Measurements from ENCODE around the gene PDGFD.
A peak's percentile ranks its signal among the peaks of the same experiment; 100 is the strongest.

Gene PDGFD

DNA sequence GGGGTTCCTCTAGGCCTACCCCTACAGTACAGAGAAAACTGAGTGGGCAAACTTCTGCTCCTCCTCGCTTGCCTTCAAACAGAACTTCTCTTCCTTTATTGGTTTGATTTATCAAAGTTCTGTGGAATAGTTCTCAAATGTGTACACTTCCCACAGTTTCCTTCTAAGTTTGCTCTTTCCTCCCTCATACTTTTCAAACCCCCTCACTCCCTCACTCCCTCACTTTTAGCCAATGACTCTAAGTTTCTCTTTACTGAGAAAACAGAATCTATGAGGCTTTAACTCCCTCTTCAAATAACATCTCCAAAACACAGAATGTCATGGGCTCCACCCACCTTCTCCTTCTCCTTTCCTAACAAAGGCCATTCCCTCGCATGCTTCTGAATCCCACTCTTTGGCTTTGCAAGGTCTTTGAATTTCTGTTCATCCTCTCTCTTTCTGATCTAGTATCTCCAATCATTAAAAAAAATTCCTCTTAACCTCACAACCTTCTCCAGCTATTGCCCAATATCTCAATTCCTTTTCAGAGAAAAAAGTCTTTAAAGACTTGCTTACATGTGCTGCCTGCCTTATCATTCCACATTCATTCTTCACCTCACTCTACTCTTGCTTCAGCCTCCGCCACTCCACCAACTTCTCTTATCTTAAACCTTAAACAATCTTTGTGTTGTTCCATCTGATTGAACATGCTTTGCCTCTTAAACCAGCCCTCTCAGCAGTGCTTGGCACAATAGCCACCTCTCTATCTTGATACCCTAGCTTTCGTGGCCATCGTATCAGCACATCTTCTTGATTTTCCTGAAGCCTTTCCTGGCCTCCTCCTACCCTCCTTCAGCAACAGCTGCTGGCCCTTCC, 70.3 kb downstream of the PDGFD start:
- no peak for DNase-seq (ENCODE audit: low spot score)

DNA sequence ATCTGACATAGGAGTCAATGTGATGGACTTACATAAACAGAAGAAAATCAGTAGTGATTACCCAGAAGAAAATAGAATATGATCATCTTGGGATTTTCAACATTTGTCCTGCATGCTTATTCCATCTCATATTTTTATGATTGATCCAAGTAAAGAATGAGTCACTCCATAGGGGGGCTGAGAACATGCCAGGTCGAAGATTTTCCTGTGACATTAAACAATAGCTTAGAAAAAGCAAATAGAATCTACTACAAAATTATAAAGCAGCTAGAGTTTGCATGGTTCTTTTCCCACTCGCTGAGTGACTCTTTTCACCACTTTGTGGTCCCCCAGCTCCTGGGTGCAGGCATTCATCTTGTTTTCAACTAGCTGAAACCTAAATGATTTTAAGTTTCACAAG, 71.2 kb downstream of the PDGFD start:
- no peak for DNase-seq (ENCODE audit: low spot score)

DNA sequence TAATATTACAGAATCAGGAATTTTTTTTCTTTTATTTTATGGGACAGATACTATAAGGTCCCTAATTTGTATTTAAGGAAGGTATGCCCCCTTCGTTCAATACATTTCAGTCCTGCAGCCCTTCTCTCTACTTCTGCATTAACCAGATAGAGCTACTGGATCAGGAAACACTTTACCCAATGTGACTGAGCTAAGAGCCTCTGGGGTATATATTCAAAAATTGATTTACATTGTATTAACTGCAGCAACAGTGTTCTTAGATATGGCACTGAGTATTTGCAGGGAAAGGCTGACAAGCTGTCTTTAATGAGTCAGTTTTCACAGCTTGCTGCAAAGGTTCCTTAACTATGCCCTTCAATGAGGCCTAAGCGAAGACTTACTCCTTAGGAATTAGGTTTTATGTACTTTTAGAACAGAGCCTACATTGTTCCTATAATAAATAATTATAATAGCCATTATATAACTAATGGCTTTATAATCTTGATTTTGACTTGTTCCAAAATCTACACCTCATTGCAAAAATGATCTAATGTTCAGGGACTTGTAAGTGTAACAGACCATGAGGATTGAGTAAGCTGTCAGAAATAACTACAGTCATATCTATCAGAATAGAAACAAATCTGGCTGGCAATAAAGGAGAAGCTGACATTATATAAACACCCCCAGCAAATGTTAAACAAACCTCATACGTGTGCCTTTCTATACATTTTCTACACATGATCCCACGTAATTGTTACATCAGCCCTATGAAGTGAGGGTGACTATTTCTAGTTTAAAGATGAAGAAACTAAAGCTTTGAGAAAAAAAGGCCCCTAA, 72.5 kb downstream of the PDGFD start:
- no peak for DNase-seq (ENCODE audit: low spot score)

GRCh38 chr11:104090767-104091166, 73.2 kb downstream of the PDGFD start:
- DNase-seq (ENCODE audit: low spot score), result peak; percentile 7

DNA sequence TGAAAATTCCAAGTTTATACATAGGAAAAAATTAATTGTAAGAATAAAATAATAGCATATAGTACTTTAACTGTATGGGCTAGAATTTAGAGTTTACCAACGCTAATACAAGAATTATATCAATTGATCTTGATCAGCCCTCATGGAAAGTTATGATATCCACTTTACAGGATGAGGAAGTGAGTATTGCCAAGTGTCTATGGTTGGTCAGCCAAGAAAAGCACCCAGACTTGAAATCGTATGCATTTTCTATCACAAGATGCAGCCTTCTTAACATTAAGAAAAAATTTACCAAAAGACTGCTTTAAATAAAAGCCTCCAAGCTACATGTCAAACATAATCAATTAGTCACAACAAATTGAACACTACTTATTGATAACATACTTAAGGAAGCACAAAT, 74.5 kb downstream of the PDGFD start:
- no peak for DNase-seq (ENCODE audit: low spot score)

DNA sequence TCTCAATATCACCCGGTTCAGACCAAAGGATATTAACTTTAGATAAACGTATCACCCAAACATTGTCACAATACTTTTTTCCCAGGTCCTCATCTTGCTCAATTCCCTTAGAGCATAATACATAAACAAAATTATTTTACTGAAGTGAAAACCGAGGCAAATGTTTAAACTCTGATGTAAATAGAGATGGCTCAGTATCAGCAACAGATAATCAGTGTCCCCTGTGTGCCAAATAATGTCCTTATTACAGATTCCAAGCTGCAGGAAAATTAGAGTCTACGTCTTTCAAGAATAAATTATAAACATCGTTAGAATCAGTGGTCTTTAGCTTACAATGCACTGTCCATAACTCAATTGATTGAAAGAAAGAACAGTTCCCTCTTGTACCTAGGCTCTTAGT, 77.3 kb downstream of the PDGFD start:
- DNase-seq (ENCODE audit: low spot score), result no peak

- no peak for DNase-seq (ENCODE audit: low spot score)
Observed at GRCh38 chr11:104078995-104079394, 85.0 kb downstream of the PDGFD start.

GRCh38 chr11:104078245-104078644, 85.7 kb downstream of the PDGFD start:
- no peak for DNase-seq (ENCODE audit: low spot score)

- DNase-seq (ENCODE audit: low spot score), result no peak
Observed at GRCh38 chr11:104076455-104076854, 87.5 kb downstream of the PDGFD start.

DNA sequence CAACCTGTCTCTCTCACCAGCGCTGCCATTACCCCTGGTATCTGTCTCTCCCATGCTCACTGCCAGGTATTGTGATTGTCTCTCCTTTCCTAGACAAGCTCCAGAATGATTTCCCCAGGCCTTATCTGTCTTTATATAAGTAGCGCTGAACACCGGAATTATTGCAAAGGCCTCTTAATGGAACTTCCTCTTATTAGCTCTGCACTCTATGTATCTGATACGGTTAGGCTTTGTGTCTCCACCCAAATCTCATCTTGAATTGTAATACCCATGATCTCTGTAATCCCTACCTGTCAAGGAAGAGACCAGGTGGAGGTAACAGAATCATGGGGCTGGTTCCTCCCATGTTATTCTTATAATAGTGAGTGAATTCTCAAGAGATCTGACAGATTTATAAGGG, 88.2 kb downstream of the PDGFD start:
- DNase-seq (ENCODE audit: low spot score), result no peak

DNA sequence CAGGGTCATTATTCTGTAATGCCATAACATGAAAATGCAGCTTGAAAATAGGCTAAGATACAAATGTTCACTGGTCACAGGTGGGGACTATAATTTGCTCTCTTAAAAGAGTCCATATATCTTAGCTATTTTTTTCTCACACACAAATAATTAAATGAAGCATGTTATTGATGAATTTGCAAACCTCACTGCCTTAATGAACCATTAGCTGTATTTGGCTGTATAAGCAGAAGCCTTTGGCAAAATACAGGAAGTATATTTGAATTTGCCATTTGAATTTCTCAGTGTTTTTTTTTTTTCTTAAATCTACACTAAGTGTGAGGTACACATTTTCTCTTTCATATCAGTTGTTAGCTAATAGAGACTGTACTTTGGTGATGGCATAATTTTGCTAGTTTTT, 88.9 kb downstream of the PDGFD start:
- DNase-seq (ENCODE audit: low spot score), result no peak

DNA sequence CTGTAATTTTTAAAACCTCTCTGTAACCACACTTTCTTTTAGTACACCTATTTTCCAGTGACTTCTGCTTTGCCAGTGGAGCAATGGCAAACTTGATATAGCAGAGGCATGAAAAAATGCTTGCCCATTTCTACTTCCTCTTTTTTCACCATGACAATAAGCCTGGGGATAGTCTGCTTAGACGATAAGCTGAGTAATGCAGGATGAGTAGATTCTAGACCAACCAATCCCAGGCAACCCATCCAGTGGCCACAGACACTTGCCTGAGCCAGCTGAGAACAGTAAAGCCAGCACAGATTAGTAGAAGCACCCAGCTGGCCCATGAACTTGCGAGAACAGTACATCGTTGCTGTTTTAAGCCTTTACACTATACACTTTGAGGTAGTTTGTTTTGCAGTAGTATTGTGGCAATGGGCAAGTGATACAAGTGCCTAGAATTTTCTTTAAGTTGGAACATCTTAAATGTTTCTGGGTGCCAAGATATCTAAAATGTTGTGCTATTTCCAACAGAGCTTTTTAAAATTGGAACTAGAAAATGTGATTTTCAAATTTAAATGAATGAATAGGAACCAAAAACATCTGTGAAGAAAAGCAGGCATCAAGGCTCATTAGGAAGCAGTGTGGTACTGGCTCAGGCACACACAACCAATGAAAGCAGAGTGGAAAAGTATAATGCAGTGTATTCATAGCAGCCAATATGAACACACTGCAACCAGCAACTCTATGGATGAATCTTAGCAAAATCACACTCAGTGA, 89.8 kb downstream of the PDGFD start:
- peak; percentile 45 for DNase-seq (ENCODE audit: low spot score)

DNA sequence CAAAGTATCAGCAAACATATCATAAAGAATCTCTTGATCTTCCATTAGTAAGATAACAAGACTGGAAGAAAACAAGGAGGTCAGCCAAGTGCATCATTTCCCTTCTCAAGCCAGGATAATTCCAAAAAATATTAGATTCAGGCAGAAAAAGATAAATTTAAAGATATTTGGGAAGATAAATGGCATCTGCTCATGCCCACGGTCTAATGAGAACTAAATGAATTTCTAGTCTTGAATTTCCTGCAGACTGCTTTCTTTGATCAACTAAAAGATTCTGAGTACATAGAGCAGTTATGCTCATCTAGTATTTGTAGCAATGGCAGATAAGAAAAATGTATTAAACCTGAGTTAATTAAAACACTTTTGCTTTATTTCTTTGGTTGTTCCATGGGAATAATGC, 96.4 kb downstream of the PDGFD start:
- no peak for DNase-seq (ENCODE audit: low spot score)

GRCh38 chr11:104064034-104064630, 99.8 kb downstream of the PDGFD start:
- no peak for DNase-seq (ENCODE audit: low spot score)

DNA sequence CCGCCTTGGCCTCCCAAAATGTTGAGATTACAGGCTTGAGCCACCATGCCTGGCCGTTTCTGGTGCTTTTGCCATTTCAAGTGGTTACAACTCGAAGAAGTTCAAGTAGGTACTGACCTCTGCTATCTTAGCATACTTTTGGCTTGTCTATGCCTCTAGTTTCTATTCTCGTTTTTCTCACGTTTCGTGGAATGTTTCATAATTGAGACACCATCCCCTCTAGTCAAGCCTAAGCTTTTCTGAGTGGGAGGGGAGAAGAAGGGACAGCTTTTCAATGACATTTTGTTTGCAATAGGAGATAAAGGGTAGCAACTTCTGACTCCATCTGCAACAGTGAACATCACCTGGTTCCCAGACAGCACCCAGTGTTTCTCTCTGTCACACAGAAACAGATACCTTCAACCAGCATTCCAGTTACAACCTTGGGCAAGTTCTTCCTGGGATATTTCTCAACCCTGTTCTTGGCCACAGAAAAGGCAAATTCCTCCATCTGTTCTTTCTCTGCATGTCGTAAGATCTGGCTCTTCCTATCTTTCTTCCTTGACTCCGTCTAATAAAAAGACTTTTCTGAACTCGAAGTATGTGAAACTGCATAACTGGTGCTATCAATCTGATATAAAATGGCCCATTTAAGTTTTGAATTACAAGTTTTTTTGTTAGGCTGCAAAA, 102.0 kb downstream of the PDGFD start:
- DNase-seq (ENCODE audit: low spot score), result peak; percentile 33

DNA sequence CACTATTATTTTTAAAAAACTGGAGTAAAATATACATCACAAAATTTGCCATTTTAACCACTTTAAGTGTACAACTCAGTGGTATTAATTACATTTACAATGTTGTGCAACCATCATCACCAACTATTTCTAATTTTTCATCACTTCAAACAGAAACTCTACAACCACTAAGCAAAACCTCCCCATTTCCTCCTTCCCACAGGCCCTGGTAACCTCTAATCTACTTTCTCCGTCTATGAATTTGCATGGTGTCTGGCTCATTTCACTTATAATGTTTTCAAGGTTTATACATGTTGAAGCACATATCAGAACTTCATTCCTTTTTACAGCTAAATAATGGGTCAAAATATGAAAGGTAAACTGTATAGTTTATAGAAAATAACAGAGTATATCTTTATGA, 103.1 kb downstream of the PDGFD start:
- no peak for DNase-seq (ENCODE audit: low spot score)

DNA sequence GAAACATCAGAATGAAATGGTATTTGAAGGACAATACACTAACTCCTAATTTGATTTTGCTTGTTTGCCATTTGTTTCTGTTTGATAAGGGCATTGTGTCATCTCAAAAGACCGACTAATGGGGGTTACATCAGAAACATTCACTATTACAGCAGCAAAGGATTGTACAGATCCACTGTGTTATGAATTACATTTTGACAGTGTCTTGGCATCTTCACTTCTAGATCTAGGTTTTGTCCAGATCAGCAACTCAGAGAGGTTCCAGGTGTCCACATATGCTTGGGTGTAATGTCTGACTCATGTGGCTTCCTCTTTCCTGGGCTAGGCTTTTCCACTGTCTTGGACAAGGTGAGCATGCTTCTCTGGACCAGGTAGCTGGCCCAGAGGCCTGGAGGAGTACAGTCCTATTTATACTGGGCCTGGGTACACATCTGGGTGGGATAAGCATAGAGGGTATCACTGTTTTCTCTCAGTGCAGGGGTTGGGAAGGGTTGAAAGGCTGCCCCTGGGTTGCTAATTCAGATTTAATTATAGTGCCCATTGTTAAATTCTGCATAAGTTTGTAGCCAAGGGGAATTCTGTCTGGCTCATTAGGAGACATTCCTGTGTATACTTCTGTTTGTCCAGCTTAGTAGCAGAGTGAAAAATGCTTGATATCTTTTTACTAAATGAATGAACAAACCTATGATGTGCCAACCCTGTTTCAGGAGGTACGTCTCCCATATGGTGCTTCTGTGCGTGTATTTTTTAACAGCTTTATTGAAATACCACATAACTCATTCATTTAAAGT, 103.7 kb downstream of the PDGFD start:
- no peak for DNase-seq (ENCODE audit: low spot score)

GRCh38 chr11:104058680-104059079, 105.3 kb downstream of the PDGFD start:
- no peak for DNase-seq (ENCODE audit: low spot score)

DNA sequence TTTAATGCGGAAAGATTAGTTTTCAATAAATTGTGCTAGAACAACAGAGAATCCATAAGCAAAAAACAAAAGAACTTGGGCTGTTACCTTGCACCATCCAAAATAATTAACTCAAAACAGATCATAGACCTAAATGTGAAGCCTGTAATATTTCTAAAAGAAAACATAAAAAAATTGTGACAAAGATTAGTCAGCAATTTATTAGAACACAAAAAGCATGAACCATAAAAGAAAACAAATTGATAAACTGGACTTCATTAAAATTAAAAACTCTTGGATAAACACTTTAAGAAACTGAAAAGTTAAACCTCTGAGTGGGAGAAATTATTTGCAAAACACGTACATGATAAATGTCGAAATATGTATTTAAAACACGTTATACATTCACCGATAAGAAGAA, 106.0 kb downstream of the PDGFD start:
- DNase-seq (ENCODE audit: low spot score), result no peak

DNA sequence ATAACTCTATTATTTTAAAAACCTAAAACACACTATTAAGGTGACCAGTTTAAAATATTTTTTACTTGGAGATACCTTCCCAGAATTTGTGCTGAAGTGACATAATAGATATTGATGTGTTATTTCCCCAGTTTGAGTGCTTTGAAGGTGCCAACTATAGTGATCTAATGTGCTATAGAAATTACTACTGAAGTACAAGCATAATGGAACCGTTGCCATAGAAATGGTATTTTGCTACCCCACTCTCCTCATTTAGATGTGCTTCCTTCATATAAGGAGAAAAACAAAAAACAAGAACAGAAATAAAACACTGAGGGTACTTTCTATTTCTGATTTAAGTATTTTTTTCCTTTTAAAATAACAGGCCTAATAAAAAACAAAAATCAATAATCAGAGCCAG, 108.4 kb downstream of the PDGFD start:
- no peak for DNase-seq (ENCODE audit: low spot score)

All from AG20443 (cell line).